Sigmoid colon (tissue), 7 donors: ENCODE data around the gene RUNDC1. TPM values are rescaled to one million over a fixed set of nuclear protein-coding genes. Genes with fewer than 3 reads are reported as not detected.

Source experiments
- DNase-seq: peaks from one replicate; pipeline ENCODE4 v3.0.0-alpha.2; 2019
- H3K27ac ChIP-seq, 4 donors: fragments of 200-600 bp; sonication (generic); one replicate each; pipeline ENCODE4 v1.5.1; 2016 to 2019; ENCODE audit warnings: mild to moderate bottlenecking in 1 of 4
- H3K27me3 ChIP-seq, 3 donors: fragments of 200-600 bp; sonication (generic); one replicate each; pipeline ENCODE4 v1.5.1; 2019; ENCODE audit warnings: mild to moderate bottlenecking in 1 of 3
- H3K36me3 ChIP-seq, 4 donors: fragments of 200-600 bp; sonication (generic); one replicate each; pipeline ENCODE4 v1.5.1; 2016 to 2019
- H3K4me1 ChIP-seq, 4 donors: fragments of 200-600 bp; sonication (generic); one replicate each; pipeline ENCODE4 v1.5.1; 2017 to 2019
- H3K4me3 ChIP-seq, 4 donors: fragments of 200-600 bp; sonication (generic); one replicate each; pipeline ENCODE4 v1.5.1; 2017 to 2019; ENCODE audit warnings: mild to moderate bottlenecking in 2 of 4, moderate library complexity in 1 of 4
- H3K9me3 ChIP-seq, 4 donors: fragments of 200-600 bp in 3 of 4; sonication (generic) in 3 of 4; one replicate each; pipeline versions ENCODE4 v1.5.1 to v1.6.1; 2013 to 2019
- CTCF ChIP-seq, 4 experiments: fragments of 450-650 bp in 3 of 4; fragments of 200-600 bp in 1 of 4; IDR thresholded peaks; one replicate each; pipeline ENCODE4 v1.5.1; 2016 to 2019; ENCODE audit warnings: antibody characterized with exemption in 4 of 4, mild to moderate bottlenecking in 3 of 4, moderate library complexity in 2 of 4
- EP300 ChIP-seq, 4 donors: sonication (generic); formaldehyde crosslinking; IDR thresholded peaks; one replicate each; pipeline ENCODE4 v1.6.1; 2017; ENCODE audit warnings: antibody characterized with exemption in 4 of 4
- POLR2A ChIP-seq, 2 donors: fragments of 450-650 bp; IDR thresholded peaks; one replicate each; pipeline ENCODE4 v1.6.1; 2016; ENCODE audit warnings: antibody characterized with exemption in 2 of 2, mild to moderate bottlenecking in 2 of 2, moderate library complexity in 2 of 2
- POLR2AphosphoS5 ChIP-seq, 4 donors: sonication (generic); formaldehyde crosslinking; IDR thresholded peaks; one replicate each; pipeline ENCODE4 v1.6.1; 2017; ENCODE audit warnings: antibody characterized with exemption in 4 of 4
- WGBS, 2 donors: extraction: QIAGEN DNeasy Blood & Tissue Kit; methylation state at CpG; one replicate each; pipeline ENCODE4 v1.1.7; 2013; 5-methylcytosine and 5-hydroxymethylcytosine counted together
- intact Hi-C: fragments of 100-400 bp; cut with DNase I; formaldehyde crosslinking; loops from one replicate; pipeline ENCODE4 v1.15.1; 2023
- polyA plus RNA-seq, 3 donors: library from polyadenylated mRNA; stranded (reverse); fragments of 200-250 nt; gene quantifications; one replicate each; pipeline ENCODE4 v1.2.3, GENCODE V29; 2013
- total RNA-seq, 4 donors: library from RNA; depleted of rRNA; stranded (reverse); fragments of >200 nt; gene quantifications; one replicate each; pipeline ENCODE4 v1.1.0, GENCODE V29; 2016
- donor health status: healthy with polysubstance abuse.
- donor health status: Bipolar disorder and iron deficiency.
- donor health status: healthy.

Gene RUNDC1
- total RNA-seq (10 to 100 TPM in 3 of 4 donors, 1 to 10 TPM in 1; 10.0 to 13.8 (median 12.1) TPM), polyA plus RNA-seq (10 to 100 TPM in 2 of 3 donors, 1 to 10 TPM in 1; 8.4 to 14.7 (median 10.2) TPM)

GRCh38 chr17:42980274-42980765 is at the start of gene RUNDC1:
Gene RUNDC1 (plus strand): TSS chr17:42980565. CDS start chr17:42980577, 12 bp downstream.
- Histone ChIP-seq H3K4me1 (peaks cover 0 to 32% (median 22%) of the 10 kb centered on the region in 4 donors), H3K27ac (peak within 1 kb of the TSS; percentile 84 to 88 (median 86)), H3K4me3 (peak within 1 kb of the TSS; percentile 73 to 96 (median 86)), H3K9me3 (no peaks in the 10 kb centered on the region), H3K27me3 (no peaks in the 10 kb centered on the region), H3K36me3 (peaks cover 0 to 6% (median 0%) of the 10 kb centered on the region in 4 donors)
- no peak for TF ChIP-seq CTCF (IDR thresholded peaks at IDR 0.05)
- peak; percentile 45 to 56 for TF ChIP-seq POLR2A (IDR thresholded peaks at IDR 0.05)
- no peak for TF ChIP-seq EP300 (IDR thresholded peaks at IDR 0.05)
- TF ChIP-seq POLR2AphosphoS5 (IDR thresholded peaks at IDR 0.05) = peak; percentile 74 to 89 (median 84)
- DNase-seq = peak; percentile 95
- WGBS, 2 donors = 0 to 1% methylated on average over 39 of the region's 39 CpGs
- intact Hi-C loops = loop anchor here (2.0 kb wide), 1 partner anchor 18 kb away; the partner anchor contains the start of gene RPL27

GRCh38 chr17:42937712-42938596 is 42.4 kb upstream of the RUNDC1 start:
- Histone ChIP-seq H3K27ac (no peak overlapping the region), H3K4me1 (no peaks in the 10 kb centered on the region), H3K9me3 (no peaks in the 10 kb centered on the region), H3K27me3 (no peaks in the 10 kb centered on the region), H3K36me3 (no peaks in the 10 kb centered on the region), H3K4me3 (no peak overlapping the region)
- DNase-seq = peak; percentile 71
- 29 to 43% methylated on average over 9 of the region's 9 CpGs for WGBS, 2 donors
- intact Hi-C loops = loop anchor here (1.0 kb wide), 1 partner anchor 95 kb away; no protein-coding TSS in a partner anchor
- TF ChIP-seq EP300 (IDR thresholded peaks at IDR 0.05) = no peak
- peak in 3 of 4 experiments; percentile 59 to 66 (median 63) for TF ChIP-seq CTCF (IDR thresholded peaks at IDR 0.05)

GRCh38 chr17:42944211-42944610 is 36.2 kb upstream of the RUNDC1 start:
- H3K9me3 ChIP-seq = no peaks in the 10 kb centered on the region
- no peak overlapping the region for H3K27ac ChIP-seq
- intact Hi-C loops = no loop called here
- no peaks in the 10 kb centered on the region for H3K27me3 ChIP-seq
- WGBS, 2 donors = 12 to 45% methylated on average over 3 of the region's 3 CpGs
- TF ChIP-seq CTCF (IDR thresholded peaks at IDR 0.05) (no peak), EP300 (IDR thresholded peaks at IDR 0.05) (no peak), POLR2A (IDR thresholded peaks at IDR 0.05) (no peak), POLR2AphosphoS5 (IDR thresholded peaks at IDR 0.05) (no peak)
- H3K4me3 ChIP-seq = no peak overlapping the region
- no peak for DNase-seq
- H3K4me1 ChIP-seq = peaks cover 0 to 9% (median 6%) of the 10 kb centered on the region in 4 donors
- peaks cover 0 to 12% (median 0%) of the 10 kb centered on the region in 4 donors for H3K36me3 ChIP-seq

GRCh38 chr17:42946812-42947211 is 33.6 kb upstream of the RUNDC1 start:
- Histone ChIP-seq H3K9me3 (no peaks in the 10 kb centered on the region), H3K36me3 (peaks cover 0 to 38% (median 21%) of the 10 kb centered on the region in 4 donors), H3K4me1 (peaks cover 0 to 9% (median 6%) of the 10 kb centered on the region in 4 donors), H3K27me3 (no peaks in the 10 kb centered on the region), H3K4me3 (no peak overlapping the region), H3K27ac (peak overlapping the region in 2 of 4 donors; percentile 35 to 56)
- TF ChIP-seq CTCF (IDR thresholded peaks at IDR 0.05) (no peak), POLR2AphosphoS5 (IDR thresholded peaks at IDR 0.05) (no peak), EP300 (IDR thresholded peaks at IDR 0.05) (no peak), POLR2A (IDR thresholded peaks at IDR 0.05) (no peak)
- no peak for DNase-seq
- 17 to 77% methylated on average over 1 of the region's 1 CpG for WGBS, 2 donors
- intact Hi-C loops = no loop called here
